GM18867 (cell line): ENCODE data around the gene ANGPT4.
"Not testable (repeated sequence)": the region's sequence is repeated elsewhere in the genome, so short reads cannot be mapped to it uniquely, and the experiment has no call there.

Experiments used
- ATAC-seq: cut with Tn5 transposase; IDR thresholded peaks from one replicate; pipeline ENCODE4 v1.9.1; 2021; ENCODE audit warnings: mild to moderate bottlenecking, moderate library complexity; ENCODE audit not compliant: unreplicated experiment

ANGPT4 gene

DNA sequence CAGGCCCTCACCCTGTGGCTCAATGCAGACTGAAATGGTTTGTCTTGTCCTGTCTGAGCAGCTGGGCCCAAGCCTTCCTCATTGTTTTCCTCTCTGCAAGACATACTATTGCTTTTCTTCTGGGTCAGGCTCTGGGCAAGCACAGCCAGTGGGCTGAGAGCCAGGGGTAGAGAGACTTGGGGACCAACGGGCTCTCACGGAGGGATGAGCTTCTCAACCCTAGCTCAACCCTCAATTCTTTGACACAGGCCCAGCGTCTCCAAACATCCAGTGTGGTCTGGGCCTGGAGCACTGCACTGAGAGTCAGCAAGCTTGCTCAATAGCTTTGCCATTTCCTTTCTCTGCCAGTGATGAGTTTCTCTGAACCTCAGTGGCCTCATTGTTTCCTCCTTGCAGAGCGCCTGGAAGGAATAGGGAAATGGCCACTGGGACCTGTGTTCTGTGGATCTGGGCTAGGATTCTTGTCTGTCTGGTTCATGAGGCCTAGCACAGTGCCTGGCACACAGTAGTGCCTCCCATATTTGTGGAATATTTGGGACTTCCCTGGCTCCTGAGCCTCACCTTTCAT, 9.3 kb downstream of the ANGPT4 start:
- ATAC-seq, result no peak

DNA sequence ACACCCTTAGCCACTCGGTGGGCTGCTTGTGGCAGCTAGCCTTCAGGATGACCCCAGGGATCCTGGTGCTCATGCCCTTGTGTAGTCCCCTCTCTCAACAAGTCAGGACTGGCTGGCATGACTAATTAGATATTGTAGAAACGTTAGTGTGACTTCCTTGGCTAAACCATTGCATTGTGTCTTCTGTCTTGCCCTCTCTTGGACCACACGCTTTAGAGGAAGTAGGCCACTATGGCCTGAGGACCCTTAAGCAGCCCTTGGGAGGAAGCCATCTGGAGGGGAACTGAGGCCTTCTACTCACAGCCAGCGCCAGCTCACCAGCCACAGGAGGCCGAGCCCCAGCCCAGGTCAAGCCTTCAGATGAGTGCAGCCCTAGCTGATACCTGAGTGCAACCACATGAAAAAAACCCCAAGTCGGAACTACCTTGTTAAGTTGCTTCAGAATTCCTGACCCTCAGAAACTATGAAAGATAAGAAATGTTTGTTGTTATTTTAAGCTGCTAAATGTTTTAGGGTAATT, 10.1 kb downstream of the ANGPT4 start:
- ATAC-seq, result no peak

DNA sequence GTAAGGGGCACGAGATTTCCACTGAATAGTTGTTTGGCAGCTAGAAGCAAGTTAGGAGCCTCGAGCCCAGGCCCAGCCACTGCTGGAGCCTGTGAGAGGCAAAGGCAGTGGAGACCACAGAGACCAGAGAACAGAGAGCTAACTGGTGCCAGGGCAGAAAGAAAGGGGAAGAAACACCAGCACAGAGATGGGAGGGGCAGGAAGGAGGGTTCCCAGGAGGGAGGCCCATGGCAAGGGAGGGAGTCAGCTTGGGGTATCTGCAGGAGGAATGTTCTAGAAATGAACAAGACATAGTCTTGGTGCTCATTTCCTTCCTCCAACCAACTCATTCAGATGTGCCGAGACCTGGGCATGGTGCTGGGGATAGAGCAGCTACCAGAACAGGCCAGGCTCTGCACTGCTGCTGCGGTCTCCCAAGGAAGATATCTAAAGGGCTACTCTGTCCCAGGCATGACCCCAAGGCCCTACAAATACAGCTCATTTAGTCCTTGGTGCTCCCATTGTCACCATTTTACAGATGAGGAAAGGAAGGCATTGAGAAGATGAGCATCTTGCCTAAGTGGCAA, 10.7 kb downstream of the ANGPT4 start:
- no peak for ATAC-seq

DNA sequence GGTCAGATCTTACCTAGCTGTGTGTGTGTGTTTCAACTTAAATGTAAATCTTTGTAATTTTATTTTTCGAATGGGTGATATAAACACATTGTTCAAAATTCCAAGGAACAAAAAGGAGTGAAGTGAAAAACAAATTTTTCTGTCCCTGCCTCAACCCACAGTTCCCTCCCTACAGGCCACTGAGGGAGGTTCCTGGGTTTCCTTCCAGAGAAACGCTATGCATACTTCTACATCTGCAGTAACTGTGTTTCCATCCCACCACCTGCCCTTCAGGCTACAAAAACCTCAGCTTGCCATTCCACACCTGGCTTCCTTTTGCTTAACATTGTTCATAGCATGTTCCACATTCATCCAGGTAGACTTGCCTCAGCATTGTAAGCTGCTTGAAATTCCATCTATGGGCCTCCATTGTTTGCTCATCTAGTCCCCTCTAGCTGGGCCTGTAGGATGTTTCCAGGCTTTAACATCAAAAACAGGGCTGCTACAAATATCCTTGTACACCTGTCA, 12.0 kb downstream of the ANGPT4 start:
- no peak for ATAC-seq

DNA sequence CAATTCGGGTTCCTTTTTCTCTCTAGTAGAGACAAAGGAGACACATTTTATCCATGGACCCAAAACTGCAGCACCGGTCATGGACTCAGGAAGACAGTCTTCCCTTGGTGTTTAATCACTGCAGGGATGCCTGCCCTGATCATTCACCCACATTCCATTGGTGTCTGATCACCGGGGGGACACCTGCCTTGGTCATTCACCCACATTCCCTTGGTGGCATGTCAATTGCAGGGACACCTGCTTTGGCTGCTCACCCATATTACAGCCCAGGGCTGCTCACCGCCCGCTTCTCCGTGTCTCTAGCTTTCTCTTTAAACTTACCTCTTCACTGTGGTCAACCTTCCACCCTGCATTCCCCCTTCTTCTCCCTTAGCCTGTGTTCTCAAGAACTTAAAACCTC, 18.7 kb downstream of the ANGPT4 start:
- ATAC-seq, result not testable (repeated sequence)

DNA sequence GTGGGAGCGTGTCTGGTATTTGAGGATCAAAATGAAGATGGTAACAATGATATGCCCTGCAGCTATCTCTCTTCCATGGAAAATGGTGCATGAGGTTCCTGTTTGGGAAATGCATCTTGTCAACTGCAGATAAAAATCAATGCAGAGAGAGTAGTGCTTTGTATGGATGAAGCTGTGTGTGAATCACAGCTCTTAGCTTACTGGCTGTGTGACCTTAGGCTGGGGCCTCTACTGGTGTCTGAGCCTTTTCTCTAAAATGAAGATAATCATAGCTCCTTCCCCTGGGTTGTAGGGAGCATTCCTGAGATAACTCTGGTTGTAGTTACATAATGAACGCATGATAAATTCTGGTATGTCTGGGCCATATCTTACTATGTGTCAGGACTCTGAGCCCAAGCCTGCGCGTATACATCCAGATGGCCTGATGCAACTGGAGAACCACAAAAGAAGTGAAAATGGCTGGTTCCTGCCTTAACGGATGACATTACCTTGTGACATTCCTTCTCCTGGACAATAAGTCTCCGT, 19.6 kb downstream of the ANGPT4 start:
- no peak for ATAC-seq

DNA sequence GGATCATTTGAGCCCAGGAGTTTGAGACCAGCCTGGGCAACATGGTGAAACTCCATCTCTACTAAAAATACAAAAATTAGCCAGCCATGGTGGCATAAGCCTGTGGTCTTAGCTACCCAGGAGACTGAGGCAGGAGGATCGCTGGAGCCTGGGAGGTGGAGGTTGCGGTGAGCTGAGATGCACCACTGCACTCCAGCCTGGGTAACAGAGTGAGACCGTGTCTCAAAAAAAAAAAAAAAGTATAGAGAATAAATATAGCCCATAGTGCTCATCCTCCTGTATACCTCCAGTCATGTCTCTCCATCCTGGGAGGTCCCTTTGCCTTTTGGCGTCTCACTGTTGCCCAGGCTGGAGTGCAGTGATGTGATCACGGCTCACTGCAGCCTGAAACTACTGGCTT, 23.8 kb downstream of the ANGPT4 start:
- ATAC-seq, result not testable (repeated sequence)

DNA sequence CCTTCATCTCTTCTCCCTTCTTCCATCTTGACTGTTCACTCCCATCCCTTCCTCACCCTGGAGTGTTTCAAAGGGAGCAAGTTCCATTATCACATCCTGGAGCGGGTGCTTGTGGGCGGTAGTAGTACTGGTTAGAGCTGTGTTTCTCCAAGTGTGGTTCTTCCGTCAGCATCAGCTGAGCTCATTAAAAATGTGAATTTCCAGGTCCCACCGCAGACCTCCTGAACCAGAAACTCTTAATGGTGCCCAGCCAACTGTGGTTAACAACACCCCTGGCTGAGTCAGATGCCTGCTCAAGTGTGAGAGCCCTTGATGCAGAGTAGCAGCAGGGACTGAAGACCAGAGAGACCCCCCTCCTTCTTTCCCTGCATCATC, 24.4 kb downstream of the ANGPT4 start:
- ATAC-seq, result no peak

DNA sequence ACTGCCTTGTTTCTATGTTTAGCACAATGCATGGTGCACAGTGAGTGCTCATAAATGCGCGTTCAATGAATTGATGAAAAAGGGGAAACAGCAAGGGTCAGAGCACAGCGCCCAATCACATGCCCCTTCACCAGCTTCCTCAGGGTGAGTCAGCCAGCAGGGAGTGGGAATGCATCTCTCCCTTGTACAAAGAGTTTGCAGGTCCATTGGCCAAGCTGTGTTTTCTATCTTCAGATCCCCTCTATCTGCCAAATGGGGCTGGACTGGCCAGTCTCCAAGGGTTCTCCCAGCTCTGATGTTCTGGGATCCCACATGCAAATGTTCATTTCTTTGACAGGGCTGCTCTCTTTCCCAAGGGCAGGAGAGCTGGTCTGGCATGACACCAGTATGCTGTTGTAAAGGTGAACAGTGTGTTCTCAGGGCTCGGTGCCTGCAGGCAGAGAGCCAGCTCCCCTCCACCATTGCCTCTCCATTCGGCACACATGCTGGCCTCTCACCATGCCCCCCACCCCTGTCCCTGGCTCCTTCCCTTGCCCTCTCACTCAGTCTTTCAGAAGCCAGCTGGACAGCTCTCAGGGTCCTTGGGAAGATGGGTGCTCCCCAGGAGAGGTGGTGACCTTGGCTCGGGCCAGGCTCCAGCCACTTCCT, 25.0 kb downstream of the ANGPT4 start:
- no peak for ATAC-seq

DNA sequence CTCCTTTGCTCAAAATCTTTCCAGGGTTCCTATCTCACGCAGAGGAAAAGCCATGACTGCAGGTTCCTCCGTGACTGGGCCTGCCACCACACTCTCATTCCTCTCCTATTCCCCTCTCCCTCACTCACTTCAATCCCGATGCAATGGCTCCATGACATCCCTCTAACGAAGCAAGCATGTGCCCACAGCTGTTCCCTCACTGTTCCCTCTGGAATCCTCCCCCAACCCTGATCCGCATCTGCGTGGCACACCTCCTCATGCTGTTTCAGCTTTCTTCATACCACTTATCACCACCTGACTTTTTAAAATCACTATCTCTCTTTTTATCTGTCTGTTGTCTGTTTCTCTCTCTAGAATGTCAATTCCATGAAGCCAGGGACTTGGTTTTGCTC, 25.5 kb downstream of the ANGPT4 start:
- ATAC-seq, result no peak

DNA sequence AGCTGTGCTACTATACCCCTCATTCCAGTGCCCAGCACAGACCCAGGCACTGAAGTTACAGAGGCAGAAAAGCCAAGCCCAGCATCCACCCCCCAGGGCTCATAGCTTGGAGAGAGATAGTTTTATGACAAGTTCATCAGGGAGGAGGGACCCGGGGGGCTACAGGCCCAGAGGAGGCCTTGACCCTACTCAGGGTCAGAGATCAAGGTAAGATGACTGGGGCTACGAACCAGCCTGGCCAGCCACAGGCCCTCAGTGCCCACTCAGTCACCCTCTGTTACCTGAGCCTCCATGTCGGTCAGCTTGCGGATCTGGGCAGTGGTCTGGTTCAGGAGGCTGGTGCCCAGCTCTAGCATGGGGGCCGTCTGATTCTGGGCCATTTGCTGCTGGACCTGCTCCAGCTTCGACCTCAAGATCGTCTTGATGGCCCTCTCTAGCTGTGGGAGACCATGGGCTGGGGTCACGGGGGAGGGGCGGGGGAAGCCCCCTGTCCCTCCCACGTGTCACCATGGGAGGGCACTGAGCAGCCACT, 26.1 kb downstream of the ANGPT4 start:
- ATAC-seq, result no peak

DNA sequence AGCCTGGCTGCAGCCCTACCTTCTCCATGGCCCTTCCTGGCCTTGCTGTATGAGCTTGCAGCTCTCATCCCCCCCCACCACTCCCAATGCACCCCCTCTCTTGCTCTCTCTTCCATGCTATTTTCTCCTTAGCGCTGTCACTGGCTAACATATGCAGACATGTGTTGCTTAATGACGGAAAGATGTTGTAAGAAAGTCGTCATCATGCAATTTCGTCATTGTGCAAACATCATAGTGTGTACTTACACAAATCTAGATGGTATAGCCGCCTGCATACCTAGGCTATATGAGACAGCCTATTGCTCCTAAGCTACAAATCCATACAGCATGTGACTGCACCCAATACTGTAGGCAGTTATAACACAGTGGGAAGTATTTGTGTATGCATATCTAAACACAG, 27.0 kb downstream of the ANGPT4 start:
- ATAC-seq, result no peak

DNA sequence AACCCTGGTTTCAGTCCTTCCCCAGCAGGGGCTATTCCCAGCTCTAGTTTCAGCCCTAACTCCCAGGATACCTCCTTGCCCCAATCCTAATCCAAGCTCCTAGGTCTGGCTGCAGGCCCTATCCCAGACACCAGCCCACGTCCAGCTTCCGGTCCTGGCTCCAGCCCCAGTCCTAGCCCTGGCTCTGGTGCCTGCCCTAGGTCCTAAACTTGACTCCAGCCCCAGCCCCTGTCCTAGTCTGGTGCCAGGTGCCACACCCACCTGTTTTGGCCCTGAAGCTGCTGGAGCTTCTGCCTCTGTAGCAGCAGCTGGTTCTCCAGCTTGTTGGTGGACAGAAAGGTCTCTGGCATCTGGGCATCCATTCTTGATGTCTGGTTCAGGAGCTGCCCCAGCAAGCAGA, 28.1 kb downstream of the ANGPT4 start:
- no peak for ATAC-seq

DNA sequence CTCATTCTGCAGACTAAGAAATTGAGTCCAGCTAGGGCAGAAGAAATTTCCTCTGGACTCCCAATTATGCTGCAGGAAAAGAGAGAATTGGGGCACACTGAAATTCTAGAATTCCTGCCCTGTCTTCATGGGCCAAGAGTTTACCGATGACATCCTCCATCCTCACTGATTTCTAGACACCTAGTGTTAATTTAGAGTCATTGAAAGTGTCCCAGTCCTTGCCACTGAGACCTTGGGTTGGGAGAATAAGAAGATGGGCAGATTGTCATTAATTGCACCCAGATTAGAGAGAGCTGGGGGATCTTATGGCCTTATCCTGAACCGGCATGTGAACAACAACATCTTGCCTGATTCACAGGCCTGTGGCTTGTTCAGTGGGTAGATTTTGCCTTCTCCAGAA, 29.0 kb downstream of the ANGPT4 start:
- ATAC-seq, result no peak

DNA sequence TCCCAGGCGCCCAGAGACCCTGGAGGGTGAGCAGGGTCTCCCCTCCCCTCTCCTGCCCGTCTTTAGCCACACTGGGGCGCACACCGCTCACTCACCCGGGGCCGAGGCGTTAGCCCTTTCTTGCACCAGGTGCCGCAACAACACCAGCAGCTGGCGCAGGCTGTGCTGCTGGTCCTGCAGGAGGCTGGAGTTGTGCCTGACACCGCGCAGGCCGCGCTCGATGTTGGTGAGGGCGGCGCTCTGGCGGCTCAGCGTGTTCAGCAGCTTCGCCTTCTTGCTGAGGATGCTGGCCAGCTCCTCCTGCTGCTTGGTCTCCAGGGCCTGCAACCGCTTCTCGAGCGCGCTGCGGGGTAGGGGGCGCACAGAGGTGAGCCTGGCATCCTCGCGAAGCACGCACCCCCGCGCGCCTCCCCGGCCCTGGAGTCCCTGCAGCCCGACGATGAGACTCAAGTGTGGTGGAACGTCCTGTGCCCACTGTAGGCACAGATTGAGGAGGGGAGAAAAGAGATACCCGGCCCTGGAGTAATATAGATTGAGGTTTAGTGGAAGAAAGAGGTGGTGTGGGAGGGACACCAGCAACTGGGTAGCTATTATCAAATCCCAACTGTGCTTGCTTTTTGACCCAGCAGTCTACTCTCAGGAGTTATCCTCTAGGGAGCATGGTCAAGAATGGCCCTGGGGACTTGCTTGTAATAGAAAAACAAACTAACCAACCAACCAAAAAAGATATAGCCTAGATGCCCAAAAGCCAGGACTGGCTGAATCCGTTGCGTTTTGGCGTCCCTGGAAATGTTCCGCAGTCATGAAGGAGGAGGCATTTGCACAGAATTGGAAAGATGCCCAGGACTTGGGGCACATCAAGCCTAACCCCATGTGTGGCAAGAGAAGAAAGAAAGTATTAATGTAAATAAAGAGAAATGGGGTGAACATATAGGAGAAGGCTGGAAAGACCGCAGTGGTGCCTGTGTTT, 30.9 kb downstream of the ANGPT4 start:
- no peak for ATAC-seq

DNA sequence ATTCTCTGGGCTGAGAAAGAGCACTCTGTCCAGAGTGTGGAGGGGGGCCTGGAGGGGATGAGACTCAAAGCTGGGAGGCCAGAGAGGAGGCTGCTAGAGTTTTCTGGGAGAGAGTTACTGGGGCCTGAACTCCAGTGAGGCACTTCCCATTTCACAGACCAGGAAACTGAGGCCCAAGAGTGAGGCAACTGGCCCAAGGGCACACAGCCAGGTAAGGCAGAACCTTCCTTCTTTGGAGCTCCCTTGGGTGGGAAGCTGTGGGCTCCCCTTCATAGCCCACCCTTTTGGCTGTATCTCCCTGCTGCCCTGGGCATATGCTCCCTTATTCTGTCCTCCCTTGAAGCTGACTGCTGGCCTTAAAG, 34.4 kb downstream of the ANGPT4 start:
- ATAC-seq, result no peak

DNA sequence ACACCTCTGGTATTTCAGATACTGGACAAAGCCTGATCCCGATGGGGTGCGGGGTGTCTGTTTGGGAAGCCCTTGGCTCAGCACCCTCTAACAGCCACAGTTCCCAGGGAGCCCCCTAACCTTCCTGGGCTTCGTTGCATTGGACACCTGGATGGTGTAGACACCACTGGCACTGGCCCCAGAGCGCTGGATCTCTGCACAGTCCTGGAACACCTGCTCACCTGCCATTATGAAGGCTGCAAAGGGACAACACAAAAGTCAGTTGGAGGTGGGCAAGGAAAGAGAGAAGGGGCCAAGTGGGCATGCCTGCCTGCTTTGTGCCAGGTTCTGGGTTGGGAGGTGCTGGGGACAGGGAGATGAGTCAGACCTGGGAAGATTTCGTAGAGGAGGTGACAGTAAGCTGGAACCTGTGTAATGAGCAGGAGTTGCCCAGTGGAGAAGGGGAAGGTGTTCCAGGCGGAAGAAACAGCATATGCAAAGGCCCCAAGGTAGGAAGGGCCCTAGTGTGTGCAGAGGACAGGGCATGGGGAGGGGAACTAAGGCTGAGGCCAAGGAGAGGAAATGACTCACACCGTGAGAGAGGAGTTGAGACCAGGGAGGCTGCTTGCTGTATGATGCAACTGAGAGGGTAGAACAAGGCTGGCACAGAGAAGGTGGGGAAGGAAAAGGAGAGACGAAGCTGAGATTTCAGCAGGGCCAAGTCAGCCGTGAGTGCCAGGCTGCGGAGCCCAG, 34.9 kb downstream of the ANGPT4 start:
- no peak for ATAC-seq

DNA sequence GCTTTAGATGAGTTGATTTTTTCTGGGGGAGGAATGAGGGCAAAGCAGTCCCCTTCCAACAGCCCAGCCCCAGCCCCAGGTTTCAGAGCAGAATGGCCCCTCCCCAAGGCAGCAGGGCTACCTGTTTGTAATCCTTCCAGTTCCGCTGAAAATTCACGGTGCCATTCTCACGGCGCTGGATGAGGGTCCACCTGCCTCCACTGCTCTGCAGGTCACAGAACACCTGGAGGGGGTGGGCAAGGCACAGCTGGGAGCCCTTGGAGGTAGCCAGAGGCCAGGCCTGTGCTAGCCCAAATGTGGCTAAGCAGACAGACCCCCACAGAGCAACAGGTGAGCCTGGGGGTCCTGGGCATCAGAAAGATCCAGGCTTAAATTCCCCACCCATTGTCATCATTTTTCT, 36.5 kb downstream of the ANGPT4 start:
- no peak for ATAC-seq

DNA sequence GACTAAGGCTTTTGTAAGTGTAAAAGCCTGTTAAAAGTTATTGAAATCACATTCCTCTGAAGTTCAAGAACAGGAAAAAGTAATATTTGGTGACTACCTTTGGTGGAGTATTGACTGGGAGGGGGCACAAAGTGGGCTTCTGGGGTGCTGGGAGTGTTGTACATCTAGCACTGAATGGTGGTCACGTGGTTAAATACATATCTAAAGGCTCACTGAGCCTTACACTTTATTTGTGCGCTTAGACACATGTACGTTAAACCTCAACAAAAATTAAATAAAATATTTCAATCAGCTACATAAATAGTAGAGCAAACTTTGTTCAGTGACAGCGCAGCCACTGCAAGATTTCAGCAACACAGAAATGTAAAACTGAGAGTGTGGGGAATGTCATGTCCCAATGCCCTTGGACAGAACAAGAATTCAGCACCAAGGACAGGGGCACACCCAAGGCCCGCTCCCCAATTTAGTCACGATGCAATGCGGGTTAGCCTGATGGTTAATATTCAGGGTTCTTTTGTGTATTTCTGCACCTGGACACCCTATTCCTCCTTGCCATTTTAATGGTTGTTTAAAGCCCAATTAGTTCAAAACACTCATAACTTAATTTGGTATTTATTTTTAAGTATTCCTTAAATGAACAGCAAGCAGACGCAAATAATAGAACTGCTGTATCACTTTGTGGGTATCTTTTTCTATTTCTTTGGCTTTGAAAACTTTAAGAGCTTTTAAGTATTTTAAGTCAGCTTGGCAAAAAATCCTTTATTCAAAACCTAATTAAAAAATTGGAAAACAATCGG, 37.4 kb downstream of the ANGPT4 start:
- no peak for ATAC-seq
